ENCODE measurements around the gene KCNJ10. TPM values are rescaled to one million over a fixed set of nuclear protein-coding genes. Genes with fewer than 3 reads are reported as not detected.

KCNJ10 gene
- total and polyA plus RNA-seq, 2 experiments from 2014 or later: not detected

GRCh38 chr1:160081261-160081936 lies 11.4 kb upstream of the KCNJ10 start, which contains the start of gene KCNJ9:
Gene KCNJ9 (plus strand): TSS chr1:160081538. CDS start chr1:160084031, 2,493 bp downstream.
- H3K4me2 ChIP-seq: no peak within 1 kb of the TSS
- no peak for TF ChIP-seq CTCF (IDR thresholded peaks at IDR 0.05; ENCODE audit: poor library complexity)
- TF ChIP-seq EZH2phosphoT487 (IDR thresholded peaks at IDR 0.05; ENCODE audit: low read depth, severe bottlenecking, unreplicated experiment): no peak
- TF ChIP-seq EZH2 (IDR thresholded peaks at IDR 0.05; ENCODE audit: borderline replicate concordance): no peak
- H4K20me1 ChIP-seq (ENCODE audit: insufficient read depth, poor library complexity, severe bottlenecking): no peaks in the 10 kb centered on the region
- no peak within 1 kb of the TSS for H3K4me3 ChIP-seq
- H2AFZ ChIP-seq: no peak within 1 kb of the TSS
- H3K4me1 ChIP-seq (ENCODE audit: insufficient read depth): no peaks in the 10 kb centered on the region
- H3K79me2 ChIP-seq: no peaks in the 10 kb centered on the region
- WGBS (ENCODE audit: low lambda C conversion rate, missing lambda C conversion rate): 39% methylated on average over 13 of the region's 14 CpGs
- no peak within 1 kb of the TSS for H3K27ac ChIP-seq
- no peak for DNase-seq (ENCODE audit: low spot score)
- H3K9me3 ChIP-seq (ENCODE audit: low read depth): no peaks in the 10 kb centered on the region
- peaks cover 62% of the 10 kb centered on the region for H3K27me3 ChIP-seq
- no peaks in the 10 kb centered on the region for H3K9me2 ChIP-seq (replicated peaks; ENCODE audit: insufficient read depth)
- no peaks in the 10 kb centered on the region for H3K36me3 ChIP-seq (replicated peaks; ENCODE audit: insufficient read depth, low read depth)

- Histone ChIP-seq H4K20me1 (ENCODE audit: insufficient read depth, poor library complexity, severe bottlenecking) (no peaks in the 10 kb centered on the region), H3K27me3 (peaks cover 70% of the 10 kb centered on the region), H3K36me3 (replicated peaks; ENCODE audit: insufficient read depth, low read depth) (no peaks in the 10 kb centered on the region), H3K4me3 (no peak overlapping the region), H3K9me2 (replicated peaks; ENCODE audit: insufficient read depth) (no peaks in the 10 kb centered on the region), H3K4me1 (ENCODE audit: insufficient read depth) (no peaks in the 10 kb centered on the region), H2AFZ (no peak overlapping the region), H3K27ac (no peak overlapping the region), H3K79me2 (no peaks in the 10 kb centered on the region), H3K9me3 (ENCODE audit: low read depth) (no peaks in the 10 kb centered on the region), H3K4me2 (no peak overlapping the region)
- WGBS (ENCODE audit: low lambda C conversion rate, missing lambda C conversion rate): 61% methylated on average over 6 of the region's 6 CpGs
- DNase-seq (ENCODE audit: low spot score): no peak
- TF ChIP-seq CTCF (IDR thresholded peaks at IDR 0.05; ENCODE audit: poor library complexity) (no peak), EZH2 (IDR thresholded peaks at IDR 0.05; ENCODE audit: borderline replicate concordance) (no peak), EZH2phosphoT487 (IDR thresholded peaks at IDR 0.05; ENCODE audit: low read depth, severe bottlenecking, unreplicated experiment) (no peak)
Measured at GRCh38 chr1:160080381-160081100, 10.6 kb upstream of the KCNJ10 start.

GRCh38 chr1:160079448-160079847 lies 9.5 kb upstream of the KCNJ10 start:
- H3K27ac ChIP-seq: no peak overlapping the region
- no peaks in the 10 kb centered on the region for H4K20me1 ChIP-seq (ENCODE audit: insufficient read depth, poor library complexity, severe bottlenecking)
- no peaks in the 10 kb centered on the region for H3K4me1 ChIP-seq (ENCODE audit: insufficient read depth)
- no peaks in the 10 kb centered on the region for H3K79me2 ChIP-seq
- no peaks in the 10 kb centered on the region for H3K9me2 ChIP-seq (replicated peaks; ENCODE audit: insufficient read depth)
- WGBS (ENCODE audit: low lambda C conversion rate, missing lambda C conversion rate): 73% methylated on average over 4 of the region's 4 CpGs
- no peaks in the 10 kb centered on the region for H3K9me3 ChIP-seq (ENCODE audit: low read depth)
- H3K27me3 ChIP-seq: peaks cover 70% of the 10 kb centered on the region
- H2AFZ ChIP-seq: no peak overlapping the region
- no peak overlapping the region for H3K4me2 ChIP-seq
- no peaks in the 10 kb centered on the region for H3K36me3 ChIP-seq (replicated peaks; ENCODE audit: insufficient read depth, low read depth)
- TF ChIP-seq EZH2 (IDR thresholded peaks at IDR 0.05; ENCODE audit: borderline replicate concordance): no peak
- TF ChIP-seq CTCF (IDR thresholded peaks at IDR 0.05; ENCODE audit: poor library complexity): no peak
- H3K4me3 ChIP-seq: no peak overlapping the region
- DNase-seq (ENCODE audit: low spot score): no peak
